Measurements from ENCODE around the gene CAPN6.

The CAPN6 gene, protein sequence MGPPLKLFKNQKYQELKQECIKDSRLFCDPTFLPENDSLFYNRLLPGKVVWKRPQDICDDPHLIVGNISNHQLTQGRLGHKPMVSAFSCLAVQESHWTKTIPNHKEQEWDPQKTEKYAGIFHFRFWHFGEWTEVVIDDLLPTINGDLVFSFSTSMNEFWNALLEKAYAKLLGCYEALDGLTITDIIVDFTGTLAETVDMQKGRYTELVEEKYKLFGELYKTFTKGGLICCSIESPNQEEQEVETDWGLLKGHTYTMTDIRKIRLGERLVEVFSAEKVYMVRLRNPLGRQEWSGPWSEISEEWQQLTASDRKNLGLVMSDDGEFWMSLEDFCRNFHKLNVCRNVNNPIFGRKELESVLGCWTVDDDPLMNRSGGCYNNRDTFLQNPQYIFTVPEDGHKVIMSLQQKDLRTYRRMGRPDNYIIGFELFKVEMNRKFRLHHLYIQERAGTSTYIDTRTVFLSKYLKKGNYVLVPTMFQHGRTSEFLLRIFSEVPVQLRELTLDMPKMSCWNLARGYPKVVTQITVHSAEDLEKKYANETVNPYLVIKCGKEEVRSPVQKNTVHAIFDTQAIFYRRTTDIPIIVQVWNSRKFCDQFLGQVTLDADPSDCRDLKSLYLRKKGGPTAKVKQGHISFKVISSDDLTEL

GRCh38 chrX:111270339-111270738, at the start of gene CAPN6:
TSS of gene CAPN6 (minus strand) at chrX:111270483. CDS start at chrX:111263936, 6,547 bp downstream.
- DNase-seq (ENCODE audit: low read depth in 2 of 2): no peak

DNA sequence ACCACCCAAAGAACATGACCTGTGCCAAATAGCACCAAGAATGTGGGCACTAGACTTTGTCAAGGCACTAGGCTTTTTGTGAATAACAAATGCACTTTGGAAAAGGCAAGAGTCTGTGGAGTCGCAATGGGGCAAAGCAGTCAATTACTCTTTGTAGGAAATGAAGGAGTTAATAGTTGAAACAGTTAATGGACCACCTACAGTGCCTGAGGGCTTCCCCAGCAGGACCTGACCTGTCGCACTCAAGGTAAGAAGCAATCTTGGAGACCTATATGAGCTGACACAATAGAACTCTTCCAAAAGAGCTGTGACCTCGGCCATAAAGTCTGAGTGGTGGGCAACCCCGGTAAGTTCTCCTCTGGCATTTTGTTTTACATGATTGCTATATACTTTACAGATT, 49.2 kb upstream of the CAPN6 start:
- DNase-seq (ENCODE audit: low read depth in 2 of 2): no peak

- no peak for DNase-seq (ENCODE audit: low read depth in 2 of 2)
Measured at GRCh38 chrX:111318901-111319300, 48.6 kb upstream of the CAPN6 start.

DNA sequence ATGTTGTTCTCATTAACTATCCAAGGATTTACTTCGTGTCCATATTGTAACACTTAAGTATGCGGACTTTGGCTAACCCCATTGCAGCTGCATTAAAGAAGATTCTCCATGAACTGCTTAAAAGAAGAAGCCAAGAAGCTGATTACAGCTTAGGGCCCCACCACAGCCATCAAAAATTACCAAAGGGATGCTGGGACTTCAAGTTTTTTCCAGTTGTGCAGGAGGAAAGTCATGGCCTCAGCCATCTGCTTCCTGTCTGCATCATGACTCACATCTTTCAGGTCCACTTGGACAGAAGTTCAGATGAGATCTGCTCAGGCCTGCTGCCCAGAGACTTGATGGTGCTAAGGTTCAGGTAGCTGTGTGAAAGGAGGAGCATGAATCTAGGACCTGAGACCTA, 38.8 kb upstream of the CAPN6 start:
- no peak for DNase-seq (ENCODE audit: low read depth in 2 of 2)

DNA sequence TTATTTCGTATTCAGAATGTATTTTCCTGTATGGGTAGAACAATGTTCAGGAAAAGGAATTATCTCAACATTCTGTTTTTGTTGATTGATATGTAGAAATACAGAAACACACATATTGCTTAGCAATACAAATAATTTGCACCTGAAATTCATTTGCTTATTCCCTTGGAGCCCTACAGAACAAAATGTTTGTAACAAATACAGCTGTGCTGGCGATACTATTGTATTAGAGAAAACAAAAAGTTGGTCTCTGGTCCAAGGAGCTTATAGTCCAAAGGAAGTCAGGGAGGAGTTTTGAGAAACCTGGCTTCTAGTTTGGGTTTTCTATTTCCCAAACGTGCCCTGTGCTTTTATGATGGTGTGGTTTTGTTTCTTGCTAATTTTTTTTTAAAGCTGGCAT, 37.8 kb upstream of the CAPN6 start:
- DNase-seq (ENCODE audit: low read depth in 2 of 2): no peak

GRCh38 chrX:111302284-111302683, 32.0 kb upstream of the CAPN6 start:
- no peak for DNase-seq (ENCODE audit: low read depth in 2 of 2)

GRCh38 chrX:111288841-111289240, 18.6 kb upstream of the CAPN6 start:
- no peak for DNase-seq (ENCODE audit: low read depth in 2 of 2)

GRCh38 chrX:111284631-111285293, 14.5 kb upstream of the CAPN6 start:
- DNase-seq (ENCODE audit: low read depth in 2 of 2): no peak

DNA sequence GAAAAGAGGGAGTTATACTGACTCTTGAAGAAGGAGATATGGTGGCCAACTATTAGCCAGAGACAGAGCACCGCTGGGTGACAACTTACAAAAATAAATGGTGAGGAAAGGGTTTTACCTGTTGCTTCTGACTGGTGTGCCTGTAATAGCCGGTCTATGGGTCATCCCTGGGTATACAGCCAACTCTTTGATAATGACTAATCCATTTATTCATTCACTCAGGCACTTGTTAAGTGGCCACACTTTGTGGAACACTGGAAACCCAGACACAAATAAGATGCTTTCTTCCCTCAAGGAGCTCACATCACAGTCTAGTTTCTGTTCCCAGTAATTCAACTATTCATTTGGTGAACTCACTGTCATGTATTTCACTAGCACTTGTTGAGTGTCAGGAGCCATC, 13.2 kb upstream of the CAPN6 start:
- DNase-seq (ENCODE audit: low read depth in 2 of 2): no peak

DNA sequence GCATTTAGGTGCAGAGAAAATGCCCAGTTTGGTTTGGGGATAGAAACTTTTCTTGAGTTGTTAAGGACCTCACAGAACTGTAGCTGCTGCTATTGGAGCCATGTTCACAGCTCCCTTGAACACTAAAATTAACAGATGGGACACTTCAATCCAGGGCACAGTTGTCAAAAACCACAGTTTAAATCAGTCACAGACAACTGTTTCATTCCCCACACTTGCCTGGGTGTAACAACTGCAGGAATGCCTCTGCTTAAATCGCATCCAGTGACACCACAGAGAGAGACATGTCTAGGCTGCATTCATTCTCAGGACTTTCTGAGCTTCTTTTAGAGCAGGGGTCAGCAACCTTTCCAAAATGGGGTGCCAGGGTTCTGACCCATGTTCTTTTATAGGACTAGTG, 12.7 kb upstream of the CAPN6 start:
- no peak for DNase-seq (ENCODE audit: low read depth in 2 of 2)

DNA sequence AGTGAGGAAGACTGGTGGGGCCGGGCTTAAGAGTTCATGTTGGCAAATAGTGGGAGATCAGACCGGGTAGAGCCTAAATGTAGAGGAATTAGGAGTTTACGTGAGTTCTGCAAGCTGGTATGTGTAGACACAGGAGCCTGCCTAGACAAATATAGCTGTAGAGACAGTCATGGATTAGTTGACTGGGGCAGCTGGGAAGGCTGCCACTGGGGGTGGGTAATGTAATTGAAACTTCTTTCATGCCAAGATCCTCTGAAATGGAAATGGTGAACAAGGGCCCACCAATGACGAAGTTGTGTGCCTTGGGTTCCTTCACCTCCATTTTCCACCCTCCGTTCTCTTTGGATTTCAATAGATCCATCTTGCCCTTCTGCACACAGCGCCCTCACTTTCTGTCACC, 11.9 kb upstream of the CAPN6 start:
- DNase-seq (ENCODE audit: low read depth in 2 of 2): no peak

DNA sequence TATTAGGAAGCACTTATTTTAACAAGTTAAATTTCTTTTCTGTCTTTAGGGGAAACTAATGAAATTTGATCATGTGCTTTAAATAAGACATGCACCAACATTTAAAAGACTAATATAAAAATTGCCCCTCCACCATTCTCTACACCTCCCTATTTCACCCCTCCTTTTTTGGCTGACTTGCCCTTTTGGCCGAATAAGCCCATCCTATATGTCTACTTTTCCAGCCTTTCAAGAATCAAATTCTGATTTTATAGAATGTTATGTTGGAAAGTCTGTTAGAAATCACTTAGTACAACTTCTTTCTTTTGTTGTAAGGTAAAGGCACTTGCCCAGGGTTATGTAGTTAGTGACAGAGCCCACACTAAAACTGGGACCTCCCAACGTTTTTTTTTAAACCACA, 1.8 kb downstream of the CAPN6 start:
- no peak for DNase-seq (ENCODE audit: low read depth in 2 of 2)

GRCh38 chrX:111265486-111265885, 4.8 kb downstream of the CAPN6 start:
- no peak for DNase-seq (ENCODE audit: low read depth in 2 of 2)

- no peak for DNase-seq (ENCODE audit: low read depth in 2 of 2)
Measured at GRCh38 chrX:111264385-111264784, 5.9 kb downstream of the CAPN6 start.

- no peak for DNase-seq (ENCODE audit: low read depth in 2 of 2)
Measured at GRCh38 chrX:111262086-111262485, 8.2 kb downstream of the CAPN6 start.

GRCh38 chrX:111260451-111260850, 9.8 kb downstream of the CAPN6 start:
- DNase-seq (ENCODE audit: low read depth in 2 of 2): no peak

- DNase-seq (ENCODE audit: low read depth in 2 of 2): no peak
Measured at GRCh38 chrX:111259559-111259958, 10.7 kb downstream of the CAPN6 start.

GRCh38 chrX:111257733-111258132, 12.6 kb downstream of the CAPN6 start:
- no peak for DNase-seq (ENCODE audit: low read depth in 2 of 2)

GRCh38 chrX:111254896-111255693, 15.2 kb downstream of the CAPN6 start:
- no peak for DNase-seq (ENCODE audit: low read depth in 2 of 2)

DNA sequence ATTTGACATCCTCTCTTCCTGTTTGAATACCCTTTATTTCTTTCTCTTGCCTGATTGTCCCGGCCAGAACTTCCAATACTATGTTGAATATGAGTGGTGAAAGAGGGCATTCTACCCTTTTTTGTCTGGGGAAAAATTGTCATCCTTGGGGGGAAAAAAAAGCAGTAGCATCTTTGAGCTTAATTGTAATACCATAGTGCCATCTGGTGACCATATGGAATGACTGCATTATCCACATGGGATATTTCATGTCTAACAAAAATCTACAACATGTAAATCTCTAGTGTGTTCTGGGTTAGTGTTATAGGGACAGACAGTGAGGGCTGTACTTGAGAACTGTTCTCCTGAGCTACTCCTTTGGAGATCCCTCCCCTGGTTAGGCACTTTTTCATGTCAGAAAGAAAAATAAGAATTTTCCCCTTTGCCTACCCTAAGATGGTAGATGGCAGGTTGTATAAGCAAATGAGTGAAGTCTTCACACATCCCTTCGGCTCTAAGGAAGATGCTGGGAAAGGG, 26.0 kb downstream of the CAPN6 start:
- DNase-seq (ENCODE audit: low read depth in 2 of 2): no peak

DNA sequence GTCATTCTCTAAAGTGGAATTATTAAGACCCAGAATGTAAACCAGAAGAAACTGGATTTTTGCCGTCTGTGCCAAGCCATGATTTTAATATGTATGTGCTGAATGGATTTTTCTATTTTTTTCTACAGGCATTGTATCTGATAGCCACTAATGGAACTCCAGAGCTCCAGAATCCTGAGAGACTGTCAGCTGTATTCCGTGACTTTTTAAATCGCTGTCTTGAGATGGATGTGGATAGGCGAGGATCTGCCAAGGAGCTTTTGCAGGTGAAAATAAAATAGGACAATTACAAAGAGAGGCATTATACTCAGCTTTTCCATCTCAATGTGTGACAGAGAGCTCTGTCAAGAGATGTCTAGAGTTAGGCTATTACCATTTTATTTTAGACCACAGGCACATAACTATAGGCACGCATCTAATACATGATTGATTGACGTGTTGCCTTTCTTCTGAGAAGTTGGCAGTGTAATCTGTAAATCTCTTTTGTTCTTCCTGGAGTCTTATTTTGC, 53.9 kb downstream of the CAPN6 start:
- no peak for DNase-seq (ENCODE audit: low read depth in 2 of 2)

- no peak for DNase-seq (ENCODE audit: low read depth in 2 of 2)
Measured at GRCh38 chrX:111207851-111208250, 62.4 kb downstream of the CAPN6 start.

Measured in stimulated activated CD8-positive, alpha-beta memory T cell treated with anti-CD3 and anti-CD28 coated beads, Interleukin-7, amount 100 ng/mL, for 4 hours (primary cell).